H7 (cell line): Measurements from ENCODE around the gene KRTAP19-3. TPM values are rescaled to one million over a fixed set of nuclear protein-coding genes. Genes with fewer than 3 reads are reported as not detected.
A peak's percentile ranks its signal among the peaks of the same experiment; 100 is the strongest.
"Not testable (repeated sequence)": the region's sequence is repeated elsewhere in the genome, so short reads cannot be mapped to it uniquely, and the experiment has no call there.

Experiments used
- DNase-seq: peaks from one replicate; pipeline ENCODE4 v3.0.0; 2012
- H3K27me3 ChIP-seq: 2 replicates; pipeline ENCODE4 v1.6.0; 2011; ENCODE audit warnings: mild to moderate bottlenecking, low read length; ENCODE audit not compliant: control insufficient read depth, insufficient read depth
- H3K36me3 ChIP-seq: replicated peaks from 2 replicates; pipeline ENCODE4 v1.5.1; 2011; ENCODE audit warnings: low read length; ENCODE audit not compliant: control insufficient read depth, insufficient read depth
- H3K4me3 ChIP-seq: 2 replicates; pipeline ENCODE4 v1.5.1; 2011; ENCODE audit warnings: low read depth, mild to moderate bottlenecking, control low read depth, low read length, moderate library complexity; ENCODE audit not compliant: insufficient read depth
- total RNA-seq: library from RNA; depleted of rRNA; stranded (reverse); fragments of >200 nt; shearing (Covaris generic); gene quantifications from 2 replicates; pipeline ENCODE4 v1.2.3, GENCODE V29; 2014; rRNA removed

Gene KRTAP19-3
- total RNA-seq, result not detected in 2 replicates

DNA sequence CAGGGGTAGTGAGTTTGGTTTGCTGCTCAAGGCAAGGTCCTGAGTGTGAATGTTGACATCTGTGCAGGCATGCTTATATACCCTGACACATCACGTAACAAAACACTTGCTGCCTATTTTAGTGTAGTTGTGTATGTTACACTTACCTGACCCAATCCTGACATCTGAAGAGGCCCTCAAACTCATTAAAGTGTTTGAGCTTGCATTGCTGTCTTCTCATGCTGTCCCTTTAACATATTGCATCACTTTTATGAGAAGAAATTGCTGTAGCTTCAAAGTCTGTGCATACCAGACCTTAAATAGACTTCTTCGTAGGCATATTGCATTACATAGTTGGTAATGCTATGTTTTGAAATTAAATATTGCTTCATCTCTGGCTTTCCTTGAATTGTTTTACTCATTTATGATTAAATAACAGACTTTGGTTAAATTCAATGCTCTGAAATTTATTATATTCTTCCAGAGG, at the start of gene KRTAP19-3:
KRTAP19-3 (minus strand) TSS at position 51 of the 466 bp plus-strand sequence. CDS start 56 bp downstream, outside the sequence.
- no peaks in the 10 kb centered on the region for H3K36me3 ChIP-seq
- H3K27me3 ChIP-seq, result no peaks in the 10 kb centered on the region
- DNase-seq, result no peak
- H3K4me3 ChIP-seq, result no peak within 1 kb of the TSS

DNA sequence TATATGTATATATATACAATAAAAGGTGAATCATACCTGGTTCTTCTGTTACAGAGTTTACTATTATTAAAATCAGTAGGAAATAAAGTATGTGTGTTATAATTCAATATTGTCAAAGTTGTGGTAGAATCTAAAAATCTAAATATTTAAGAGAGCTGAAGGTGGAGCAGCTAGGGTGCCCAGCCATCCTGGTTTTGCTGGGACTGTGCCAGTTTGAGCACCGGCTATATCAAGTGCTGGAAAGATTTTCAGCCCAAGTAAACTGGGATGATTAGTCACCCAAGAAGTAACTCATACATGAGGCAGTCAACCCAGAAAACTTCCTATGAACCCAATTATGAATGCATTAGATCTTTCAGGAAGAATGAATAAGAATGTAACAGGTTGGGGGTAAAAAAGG, 27.1 kb upstream of the KRTAP19-3 start:
- H3K36me3 ChIP-seq, result no peaks in the 10 kb centered on the region
- no peaks in the 10 kb centered on the region for H3K27me3 ChIP-seq
- H3K4me3 ChIP-seq, result no peak overlapping the region
- no peak for DNase-seq

DNA sequence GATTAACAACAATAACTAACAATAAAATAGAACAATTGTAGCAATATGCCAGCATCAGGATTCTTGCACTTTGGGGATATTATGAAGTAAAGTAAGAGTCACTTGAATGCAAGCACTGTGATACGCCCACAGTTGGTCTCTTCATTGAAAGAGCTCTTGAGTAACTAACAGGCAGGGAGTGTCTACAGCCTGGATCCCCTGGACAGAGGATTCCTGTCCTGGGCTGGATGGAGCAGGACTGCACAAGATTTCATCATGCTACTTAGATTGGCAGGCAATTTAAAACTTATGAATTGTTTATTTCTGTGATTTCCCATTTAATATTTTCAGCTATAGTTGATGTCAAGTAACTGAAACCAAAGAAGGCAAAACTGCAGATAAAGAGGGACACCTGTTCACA, 23.9 kb upstream of the KRTAP19-3 start:
- no peaks in the 10 kb centered on the region for H3K27me3 ChIP-seq
- no peak overlapping the region for H3K4me3 ChIP-seq

DNA sequence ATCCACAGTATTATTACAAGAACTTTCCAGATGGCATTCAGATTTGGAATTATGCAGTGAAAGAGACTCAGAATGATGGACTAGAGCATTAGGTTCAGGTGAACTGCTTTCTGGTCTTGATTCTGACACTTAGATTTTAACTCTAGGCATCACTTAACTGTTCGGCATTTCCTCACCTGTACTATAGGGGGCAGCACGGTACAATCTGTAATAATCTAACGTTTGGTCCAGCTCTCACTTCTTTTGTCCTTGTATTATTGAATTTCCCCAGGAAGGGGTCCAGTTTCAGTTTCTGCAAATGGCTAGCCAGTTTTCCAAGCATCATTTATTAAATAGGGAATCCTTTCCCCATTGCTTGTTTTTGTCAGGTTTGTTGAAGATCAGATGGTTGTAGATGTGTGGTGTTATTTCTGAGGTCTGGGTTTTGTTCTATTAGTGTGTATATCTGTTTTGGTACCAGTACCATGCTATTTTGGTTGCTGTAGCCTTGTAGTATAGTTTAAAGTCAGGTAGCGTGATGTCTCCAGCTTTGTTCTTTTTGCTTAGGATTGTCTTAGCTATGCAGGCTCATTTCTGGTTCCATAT, 13.9 kb upstream of the KRTAP19-3 start:
- not testable (repeated sequence) for H3K27me3 ChIP-seq, H3K36me3 ChIP-seq, H3K4me3 ChIP-seq
- DNase-seq, result peak; percentile 23

More for the DNA sequence above, 23.9 kb upstream of the KRTAP19-3 start:
- no peaks in the 10 kb centered on the region for H3K36me3 ChIP-seq
- no peak for DNase-seq

DNA sequence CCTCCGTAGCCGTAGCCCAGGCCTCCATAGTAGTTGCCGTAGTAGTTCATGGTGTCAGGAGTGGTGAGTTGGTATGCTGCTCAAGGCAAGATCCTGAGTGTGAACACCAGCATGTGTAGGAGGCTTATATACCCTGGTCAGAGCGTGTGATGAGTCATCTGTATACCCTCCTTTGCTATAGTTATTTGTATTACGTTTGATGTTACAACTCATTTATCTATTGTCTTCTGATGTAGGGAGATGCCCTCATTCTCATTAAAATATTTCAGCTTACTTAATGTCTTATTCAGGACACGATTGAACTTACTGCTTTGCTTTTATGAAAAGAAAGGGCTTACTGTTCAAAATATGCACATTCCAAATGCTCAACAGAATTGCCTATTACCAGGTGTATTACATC, 10.2 kb upstream of the KRTAP19-3 start, which contains the start of gene KRTAP19-5:
KRTAP19-5 (minus strand) TSS at position 101 of the 400 bp plus-strand sequence; CDS start at position 50, 51 bp downstream.
- Histone ChIP-seq H3K4me3 (no peak within 1 kb of the TSS), H3K27me3 (no peaks in the 10 kb centered on the region), H3K36me3 (no peaks in the 10 kb centered on the region)
- DNase-seq, result no peak

DNA sequence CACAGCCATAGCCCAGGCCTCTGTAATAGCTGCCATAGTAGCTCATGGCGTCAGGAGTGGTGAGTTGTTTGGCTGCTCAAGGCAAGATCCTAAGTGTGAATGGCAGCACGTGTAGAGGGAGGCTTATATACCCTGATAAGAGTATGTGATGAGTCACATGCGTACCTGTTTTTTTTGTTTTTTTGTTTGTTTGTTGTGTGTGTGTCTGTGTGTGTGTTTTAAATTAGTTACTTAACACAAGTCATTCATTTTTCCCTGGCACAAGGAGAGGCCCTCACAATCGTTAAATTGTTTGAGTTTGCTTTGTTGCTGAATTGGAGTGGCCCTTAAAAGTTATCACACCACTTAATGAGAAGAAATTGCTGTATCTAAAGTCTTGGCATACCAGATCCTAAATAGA, 5.3 kb upstream of the KRTAP19-3 start, which contains the start of gene KRTAP19-4:
KRTAP19-4 (minus strand) TSS at position 101 of the 400 bp plus-strand sequence; CDS start at position 46, 55 bp downstream.
- H3K4me3 ChIP-seq, result no peak within 1 kb of the TSS
- DNase-seq, result no peak
- no peaks in the 10 kb centered on the region for H3K27me3 ChIP-seq
- H3K36me3 ChIP-seq, result no peaks in the 10 kb centered on the region

DNA sequence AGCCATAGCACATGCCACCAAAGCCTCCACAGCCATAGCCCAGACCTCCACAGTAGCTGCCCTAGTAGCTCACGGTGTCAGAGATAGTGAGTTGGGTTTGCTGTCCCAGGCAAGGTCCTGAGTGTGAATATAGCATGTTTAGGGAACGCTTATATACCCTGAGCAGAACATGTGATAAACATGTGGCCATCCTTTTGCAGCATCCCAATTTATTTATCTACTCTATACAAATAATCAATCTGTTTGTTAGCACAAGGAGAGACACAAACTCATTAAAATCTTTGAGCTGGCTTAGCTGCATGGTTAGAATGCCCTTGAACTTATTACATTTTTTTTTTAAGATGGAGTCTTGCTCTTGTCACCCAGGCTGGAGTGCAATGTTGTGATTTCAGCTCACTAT, 4.5 kb downstream of the KRTAP19-3 start, which contains the start of gene KRTAP19-2:
KRTAP19-2 (minus strand) TSS at position 101 of the 400 bp plus-strand sequence; CDS start at position 13, 88 bp downstream.
- DNase-seq, result no peak
- no peaks in the 10 kb centered on the region for H3K27me3 ChIP-seq
- no peak within 1 kb of the TSS for H3K4me3 ChIP-seq
- no peaks in the 10 kb centered on the region for H3K36me3 ChIP-seq

DNA sequence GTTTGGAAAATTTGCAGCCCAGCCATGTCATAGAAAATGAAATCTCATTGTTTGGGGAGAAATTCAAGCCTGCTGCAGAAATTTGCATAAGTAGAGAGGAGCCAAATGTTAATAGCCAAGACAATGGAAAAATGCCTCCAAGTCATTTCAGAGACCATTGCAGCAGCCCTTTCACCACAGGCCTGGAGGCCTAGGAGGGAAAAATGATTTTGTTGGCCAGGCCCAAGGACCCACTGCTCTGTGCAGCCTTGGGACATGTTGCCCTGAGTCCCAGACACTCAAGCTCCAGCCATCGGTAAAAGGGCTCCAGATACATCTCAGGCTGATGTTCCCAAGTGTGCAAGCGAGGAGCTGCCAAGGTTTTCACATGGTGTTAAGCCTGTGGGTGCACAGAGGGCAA, 5.6 kb downstream of the KRTAP19-3 start:
- no peak for DNase-seq
- Histone ChIP-seq H3K36me3 (no peaks in the 10 kb centered on the region), H3K27me3 (no peaks in the 10 kb centered on the region)

DNA sequence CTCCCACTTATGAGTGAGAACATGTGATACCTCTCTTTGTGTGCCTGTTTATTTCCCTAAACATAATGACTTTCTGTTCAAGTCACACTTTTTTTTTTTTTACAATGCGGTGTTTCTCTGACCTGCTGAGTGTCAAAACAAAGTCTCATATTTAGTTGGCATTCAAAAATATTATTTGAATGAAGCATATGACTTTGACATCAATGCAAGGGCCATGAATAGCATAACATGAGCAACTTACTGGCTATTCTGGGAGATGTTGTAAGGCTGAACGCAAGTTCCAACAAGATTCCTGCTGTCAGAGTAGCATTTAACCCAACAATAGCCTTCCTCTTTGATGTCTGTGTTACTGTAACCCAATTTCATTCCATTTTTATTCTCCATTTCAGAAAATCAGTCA, 9.7 kb downstream of the KRTAP19-3 start:
- DNase-seq, result no peak
- Histone ChIP-seq H3K36me3 (no peaks in the 10 kb centered on the region), H3K27me3 (no peaks in the 10 kb centered on the region), H3K4me3 (no peak overlapping the region)

More for the DNA sequence above, 5.6 kb downstream of the KRTAP19-3 start:
- no peak overlapping the region for H3K4me3 ChIP-seq

DNA sequence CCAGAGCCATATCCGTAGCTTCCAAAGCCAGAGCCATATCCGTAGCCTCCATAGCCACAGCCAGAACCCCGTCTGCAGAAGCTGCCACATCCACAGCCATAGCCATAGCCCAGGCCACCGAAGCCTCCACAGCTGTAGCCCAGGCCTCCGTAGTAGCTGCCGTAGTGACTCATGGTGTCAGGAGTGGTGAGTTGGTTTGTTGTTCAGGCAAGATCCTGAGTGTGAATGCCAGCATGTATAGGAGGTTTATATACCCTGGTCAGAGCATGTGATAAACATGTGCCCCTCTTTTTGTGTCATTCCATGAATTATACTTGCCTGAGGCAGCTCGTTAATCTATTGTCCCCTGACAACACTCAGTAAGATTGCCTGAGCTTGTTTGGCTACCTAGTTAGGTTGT, 11.7 kb downstream of the KRTAP19-3 start, which contains the start of gene KRTAP19-1:
KRTAP19-1 (minus strand) TSS at position 223 of the 400 bp plus-strand sequence; CDS start at position 173, 50 bp downstream.
- no peak for DNase-seq
- no peaks in the 10 kb centered on the region for H3K27me3 ChIP-seq
- H3K4me3 ChIP-seq, result no peak within 1 kb of the TSS
- no peaks in the 10 kb centered on the region for H3K36me3 ChIP-seq

DNA sequence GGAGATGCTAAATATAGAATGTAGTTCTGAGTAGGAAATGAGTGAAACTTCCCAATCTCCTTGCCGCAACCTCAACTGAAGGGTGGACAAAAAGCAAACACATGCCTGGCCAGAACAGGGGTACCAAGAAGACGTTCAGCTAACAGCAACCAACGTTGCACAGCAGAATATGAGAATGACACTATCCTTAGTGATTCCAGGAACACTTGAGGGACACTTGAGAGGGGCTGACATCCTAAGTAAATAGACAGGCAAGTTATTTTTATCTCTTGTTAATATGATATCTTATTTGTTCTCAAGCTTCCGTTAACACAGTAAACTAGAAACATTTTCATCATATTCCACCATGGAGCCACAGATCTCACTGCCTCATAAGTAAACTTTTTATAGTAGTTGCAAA, 12.6 kb downstream of the KRTAP19-3 start:
- DNase-seq, result no peak
- Histone ChIP-seq H3K4me3 (no peak overlapping the region), H3K36me3 (no peaks in the 10 kb centered on the region), H3K27me3 (no peaks in the 10 kb centered on the region)

DNA sequence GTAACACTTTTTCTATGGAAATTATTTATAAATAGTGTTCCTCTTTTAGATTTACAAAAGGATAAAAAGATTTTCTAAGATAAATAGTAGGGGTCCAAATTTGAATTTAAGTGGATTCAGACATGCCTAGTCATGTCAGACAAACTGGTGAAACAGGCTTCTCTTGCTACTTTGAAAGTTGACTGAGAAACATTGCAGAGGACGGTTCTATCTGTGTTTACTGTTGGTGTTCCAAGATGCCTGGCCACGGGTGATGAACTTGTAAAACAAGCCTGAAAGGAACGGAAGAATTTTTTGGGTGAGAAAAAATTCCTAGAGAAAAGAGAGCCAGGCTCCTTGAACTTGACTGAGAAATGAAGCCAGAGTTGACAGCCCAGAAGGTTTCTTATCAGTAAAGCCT, 13.8 kb downstream of the KRTAP19-3 start:
- no peak overlapping the region for H3K4me3 ChIP-seq
- no peaks in the 10 kb centered on the region for H3K27me3 ChIP-seq
- H3K36me3 ChIP-seq, result no peaks in the 10 kb centered on the region
- DNase-seq, result no peak

DNA sequence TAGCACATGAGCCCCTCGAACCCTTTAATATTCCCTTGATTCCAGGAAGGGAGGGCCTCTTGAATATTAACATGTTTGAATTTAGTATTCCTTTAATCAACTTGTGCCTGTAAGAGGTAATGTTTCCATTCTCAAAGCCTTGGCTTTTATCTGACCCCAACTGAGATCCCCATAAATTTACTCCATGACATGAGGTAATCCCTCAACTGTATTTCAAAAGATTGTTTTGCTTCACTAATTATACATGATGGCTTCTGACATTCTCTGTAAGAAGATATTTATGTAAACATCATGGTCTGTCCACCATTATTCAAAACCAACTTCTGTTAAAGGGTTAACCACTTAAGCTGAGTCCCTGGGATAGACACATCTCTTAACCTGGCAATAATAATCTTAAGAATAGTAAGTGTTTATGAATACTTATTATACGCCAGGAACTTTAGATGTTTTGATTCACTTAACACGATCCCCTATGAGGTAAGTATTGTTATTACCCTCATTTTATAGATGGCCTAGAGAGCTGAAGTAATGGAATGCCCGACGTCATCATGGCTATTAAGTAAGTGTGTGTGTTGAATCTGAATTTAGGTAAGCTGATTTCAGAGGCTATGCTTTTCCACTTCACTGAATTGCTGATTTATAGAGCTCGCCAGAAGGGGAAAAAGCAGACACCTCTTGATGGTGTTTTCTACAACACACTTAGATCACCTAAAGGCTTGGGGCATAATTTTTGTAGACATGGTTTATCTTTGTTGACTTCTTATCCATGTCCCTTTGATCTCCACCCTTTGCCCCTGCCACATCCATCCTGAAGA, 22.7 kb downstream of the KRTAP19-3 start:
- Histone ChIP-seq H3K36me3 (no peaks in the 10 kb centered on the region), H3K4me3 (no peak overlapping the region), H3K27me3 (no peaks in the 10 kb centered on the region)
- DNase-seq, result no peak

DNA sequence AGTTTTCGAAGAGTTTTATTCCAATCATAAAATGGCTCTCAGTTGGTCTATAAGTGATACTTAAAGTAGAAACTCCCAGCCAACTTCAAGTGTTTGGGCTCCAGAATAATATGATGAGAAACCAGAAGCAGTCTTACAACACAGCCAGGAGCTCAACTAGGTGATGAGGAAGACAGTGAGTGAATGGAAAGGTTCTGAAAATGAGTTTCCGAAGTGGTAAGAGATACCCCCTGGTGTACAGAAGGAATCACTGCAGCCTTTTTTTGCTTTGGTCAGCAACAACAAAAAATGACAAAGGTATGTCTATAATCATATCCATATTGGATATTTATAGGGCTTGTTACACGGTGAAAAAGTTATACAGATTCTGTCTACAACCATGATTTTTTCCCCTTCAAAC, 28.1 kb downstream of the KRTAP19-3 start:
- DNase-seq, result peak; percentile 23
- Histone ChIP-seq H3K4me3 (no peak overlapping the region), H3K36me3 (no peaks in the 10 kb centered on the region), H3K27me3 (no peaks in the 10 kb centered on the region)

DNA sequence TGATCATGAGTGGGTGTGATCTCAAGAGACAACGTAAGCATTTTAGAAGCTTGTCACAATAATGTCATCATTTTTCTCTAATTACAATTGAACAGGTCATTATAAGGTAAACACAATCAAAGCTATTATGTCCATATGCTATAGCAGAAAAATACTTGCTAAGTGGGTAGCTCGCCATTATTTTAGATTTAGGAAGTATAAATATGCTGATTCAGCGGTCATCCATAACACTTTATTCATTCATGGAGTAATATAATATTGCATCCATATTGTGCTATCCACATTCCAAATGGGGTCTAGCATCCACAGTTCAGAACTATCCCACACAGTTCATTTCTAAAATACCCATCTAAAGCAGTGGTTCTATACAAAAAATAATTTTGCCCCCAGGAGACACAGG, 43.3 kb downstream of the KRTAP19-3 start:
- DNase-seq, result no peak
- Histone ChIP-seq H3K36me3 (no peaks in the 10 kb centered on the region), H3K4me3 (no peak overlapping the region), H3K27me3 (no peaks in the 10 kb centered on the region)
